MV-4-11 (cell line): ENCODE data around the gene SNRNP70.

Experiments used
- DNase-seq: peaks from one replicate; lab custom pipeline; 2025; lab: John Stamatoyannopoulos, UW

SNRNP70 gene

GRCh38 chr19:49148044-49148682 is 62.9 kb downstream of the SNRNP70 start:
- no peak for DNase-seq

- peak; percentile 90 for DNase-seq
These were observed 63.8 kb downstream of the SNRNP70 start for GRCh38 chr19:49148784-49149651.

GRCh38 chr19:49149652-49150105 is 64.4 kb downstream of the SNRNP70 start:
- DNase-seq: peak; percentile 74

- peak; percentile 95 for DNase-seq
These were observed 65.1 kb downstream of the SNRNP70 start for GRCh38 chr19:49150106-49150943.

- no peak for DNase-seq
These were observed 65.6 kb downstream of the SNRNP70 start for GRCh38 chr19:49150944-49151243.

GRCh38 chr19:49151267-49152118 is 66.2 kb downstream of the SNRNP70 start:
- DNase-seq: peak; percentile 75

- DNase-seq: no peak
These were observed 66.9 kb downstream of the SNRNP70 start for GRCh38 chr19:49152119-49152550.

- peak; percentile 20 for DNase-seq
These were observed 68.0 kb downstream of the SNRNP70 start for GRCh38 chr19:49153167-49153809.

- no peak for DNase-seq
These were observed 69.0 kb downstream of the SNRNP70 start for GRCh38 chr19:49154279-49154678.

GRCh38 chr19:49155005-49155819 is 70.0 kb downstream of the SNRNP70 start, which contains the start of gene HRC:
HRC (minus strand) TSS chr19:49155396; CDS start chr19:49155237, 159 bp downstream.
- peak; percentile 24 for DNase-seq

GRCh38 chr19:49155820-49156346 is 70.6 kb downstream of the SNRNP70 start:
- DNase-seq: no peak

GRCh38 chr19:49157445-49158224 is 72.4 kb downstream of the SNRNP70 start, which contains the start of gene TRPM4:
TRPM4 (plus strand) TSS chr19:49157792; CDS start chr19:49157867, 75 bp downstream.
- peak; percentile 72 for DNase-seq
